Measurements from ENCODE around the gene CACNB2.

GRCh38 chr10:18486438-18486837 lies 346.2 kb downstream of the CACNB2 start:
- no peak for TF ChIP-seq CTCF (IDR thresholded peaks at IDR 0.05)
- TF ChIP-seq POLR2A (IDR thresholded peaks at IDR 0.05): no peak
